BE2C (cell line): Measurements from ENCODE around the gene HNRNPA3.
A peak's percentile ranks its signal among the peaks of the same experiment; 100 is the strongest.

Source experiments
- DNase-seq: peaks from one replicate; pipeline ENCODE4 v3.0.0-alpha.2; 2020
- H3K27me3 ChIP-seq: fragments of 250-450 bp; sonication (Bioruptor Pico); 2 replicates; pipeline ENCODE4 v1.5.1; 2020; ENCODE audit warnings: mild to moderate bottlenecking
- H3K36me3 ChIP-seq: fragments of 250-450 bp; sonication (Bioruptor Pico); 2 replicates; pipeline ENCODE4 v1.5.1; 2020; ENCODE audit warnings: mild to moderate bottlenecking
- H3K4me1 ChIP-seq: fragments of 250-450 bp; sonication (Bioruptor Pico); 2 replicates; pipeline ENCODE4 v1.5.1; 2020
- H3K4me3 ChIP-seq: 2 replicates; pipeline ENCODE4 v1.5.1; 2011; ENCODE audit warnings: low read depth, low read length
- H3K9me3 ChIP-seq: fragments of 250-450 bp; sonication (Bioruptor Pico); 2 replicates; pipeline ENCODE4 v1.5.1; 2020
- CTCF ChIP-seq: IDR thresholded peaks from 2 replicates; pipeline ENCODE4 v1.5.1; 2012; ENCODE audit warnings: mild to moderate bottlenecking, low read depth, low read length

HNRNPA3 gene

GRCh38 chr2:177239932-177240630 is 27.5 kb downstream of the HNRNPA3 start:
- no peaks in the 10 kb centered on the region for H3K36me3 ChIP-seq
- no peak for DNase-seq

GRCh38 chr2:177241711-177242120 is 29.1 kb downstream of the HNRNPA3 start:
- Histone ChIP-seq H3K4me1 (peaks cover 4% of the 10 kb centered on the region), H3K27me3 (no peaks in the 10 kb centered on the region)

More at GRCh38 chr2:177239932-177240630, 27.5 kb downstream of the HNRNPA3 start:
- no peak for TF ChIP-seq CTCF
- Histone ChIP-seq H3K4me3 (no peak overlapping the region), H3K27me3 (no peaks in the 10 kb centered on the region), H3K9me3 (no peaks in the 10 kb centered on the region), H3K4me1 (peaks cover 4% of the 10 kb centered on the region)

GRCh38 chr2:177242121-177242987 is 29.8 kb downstream of the HNRNPA3 start:
- no peaks in the 10 kb centered on the region for H3K36me3 ChIP-seq
- H3K4me1 ChIP-seq = peaks cover 4% of the 10 kb centered on the region
- peak overlapping the region; percentile 4 for H3K4me3 ChIP-seq
- no peak for DNase-seq
- TF ChIP-seq CTCF = no peak
- no peaks in the 10 kb centered on the region for H3K27me3 ChIP-seq
- H3K9me3 ChIP-seq = no peaks in the 10 kb centered on the region

More at GRCh38 chr2:177241711-177242120, 29.1 kb downstream of the HNRNPA3 start:
- peak overlapping the region; percentile 4; the same call in 1 of the 2 replicates for H3K4me3 ChIP-seq
- DNase-seq = no peak
- no peaks in the 10 kb centered on the region for H3K9me3 ChIP-seq
- TF ChIP-seq CTCF = no peak
- no peaks in the 10 kb centered on the region for H3K36me3 ChIP-seq

GRCh38 chr2:177243073-177243472 is 30.5 kb downstream of the HNRNPA3 start:
- H3K9me3 ChIP-seq = no peaks in the 10 kb centered on the region
- no peak for DNase-seq
- no peak overlapping the region for H3K4me3 ChIP-seq
- H3K27me3 ChIP-seq = no peaks in the 10 kb centered on the region
- peaks cover 4% of the 10 kb centered on the region for H3K4me1 ChIP-seq
- no peak for TF ChIP-seq CTCF
- no peaks in the 10 kb centered on the region for H3K36me3 ChIP-seq

- Histone ChIP-seq H3K27me3 (no peaks in the 10 kb centered on the region), H3K4me1 (peaks cover 4% of the 10 kb centered on the region), H3K4me3 (no peak overlapping the region), H3K9me3 (no peaks in the 10 kb centered on the region), H3K36me3 (no peaks in the 10 kb centered on the region)
- DNase-seq = no peak
- TF ChIP-seq CTCF = no peak
Measured at GRCh38 chr2:177243476-177243875, 30.9 kb downstream of the HNRNPA3 start.
